ENCODE measurements around the gene OR4D2.

GRCh38 chr17:58161566-58161965 lies 5.2 kb upstream of the OR4D2 start:
- no peak for TF ChIP-seq CTCF (IDR thresholded peaks at IDR 0.05; ENCODE audit: poor library complexity)
- no peak for TF ChIP-seq EZH2phosphoT487 (IDR thresholded peaks at IDR 0.05; ENCODE audit: low read depth, severe bottlenecking, unreplicated experiment)
- TF ChIP-seq EZH2 (IDR thresholded peaks at IDR 0.05; ENCODE audit: borderline replicate concordance), result no peak

All from hepatocyte (in vitro differentiated cells).